Activated naive CD8-positive, alpha-beta T cell treated with anti-CD3 and anti-CD28 coated beads for 36 hours (primary cell): Measurements from ENCODE around the gene MINK1. TPM values are rescaled to one million over a fixed set of nuclear protein-coding genes. Genes with fewer than 3 reads are reported as not detected.
"Not testable (repeated sequence)": the region's sequence is repeated elsewhere in the genome, so short reads cannot be mapped to it uniquely, and the experiment has no call there.

Experiments
- DNase-seq: peaks from one replicate; pipeline ENCODE4 v3.0.0; 2021
- H3K27ac Mint-ChIP-seq: one replicate; pipeline ENCODE4 v1.8.0; 2022; ENCODE audit warnings: mild to moderate bottlenecking, moderate library complexity, mixed read lengths
- H3K27me3 Mint-ChIP-seq: one replicate; pipeline ENCODE4 v1.8.0; 2022; ENCODE audit warnings: mild to moderate bottlenecking, mixed read lengths
- H3K36me3 Mint-ChIP-seq: one replicate; pipeline ENCODE4 v1.8.0; 2021; ENCODE audit warnings: mild to moderate bottlenecking, mixed read lengths
- H3K4me1 Mint-ChIP-seq: one replicate; pipeline ENCODE4 v1.8.0; 2021; ENCODE audit warnings: mixed read lengths
- H3K4me3 Mint-ChIP-seq: one replicate; pipeline ENCODE4 v1.8.0; 2022; ENCODE audit warnings: mild to moderate bottlenecking, moderate library complexity, mixed read lengths
- H3K9me3 Mint-ChIP-seq: one replicate; pipeline ENCODE4 v1.8.0; 2022; ENCODE audit warnings: mixed read lengths
- total RNA-seq, 2 experiments: library from RNA; stranded (reverse); gene quantifications; one replicate each; pipeline ENCODE4 v1.2.3, GENCODE V29; 2021

MINK1 gene
- total RNA-seq, 2 experiments from 2014 or later: 34.7 to 37.7 TPM

DNA sequence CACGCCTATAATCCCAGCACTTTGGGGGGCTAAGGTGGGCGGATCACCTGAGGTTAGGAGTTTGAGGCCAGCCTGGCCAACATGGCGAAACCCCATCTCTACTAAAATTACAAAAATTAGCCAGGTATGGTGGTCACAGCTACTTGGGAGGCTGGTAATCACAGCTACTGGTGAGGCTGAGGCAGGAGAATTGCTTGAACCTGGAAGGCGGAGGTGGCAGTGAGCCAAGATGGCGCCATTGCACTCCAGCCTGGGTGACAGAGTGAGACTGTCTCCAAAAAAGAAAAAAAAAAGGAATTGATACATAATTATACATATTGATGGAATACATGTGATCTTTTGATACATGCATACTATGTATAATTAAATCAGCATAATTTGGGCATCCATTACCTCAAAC, 34.4 kb downstream of the MINK1 start:
- DNase-seq, H3K4me1 Mint-ChIP-seq, H3K4me3 Mint-ChIP-seq, H3K9me3 Mint-ChIP-seq, H3K27me3 Mint-ChIP-seq, H3K36me3 Mint-ChIP-seq, H3K27ac Mint-ChIP-seq: not testable (repeated sequence)

DNA sequence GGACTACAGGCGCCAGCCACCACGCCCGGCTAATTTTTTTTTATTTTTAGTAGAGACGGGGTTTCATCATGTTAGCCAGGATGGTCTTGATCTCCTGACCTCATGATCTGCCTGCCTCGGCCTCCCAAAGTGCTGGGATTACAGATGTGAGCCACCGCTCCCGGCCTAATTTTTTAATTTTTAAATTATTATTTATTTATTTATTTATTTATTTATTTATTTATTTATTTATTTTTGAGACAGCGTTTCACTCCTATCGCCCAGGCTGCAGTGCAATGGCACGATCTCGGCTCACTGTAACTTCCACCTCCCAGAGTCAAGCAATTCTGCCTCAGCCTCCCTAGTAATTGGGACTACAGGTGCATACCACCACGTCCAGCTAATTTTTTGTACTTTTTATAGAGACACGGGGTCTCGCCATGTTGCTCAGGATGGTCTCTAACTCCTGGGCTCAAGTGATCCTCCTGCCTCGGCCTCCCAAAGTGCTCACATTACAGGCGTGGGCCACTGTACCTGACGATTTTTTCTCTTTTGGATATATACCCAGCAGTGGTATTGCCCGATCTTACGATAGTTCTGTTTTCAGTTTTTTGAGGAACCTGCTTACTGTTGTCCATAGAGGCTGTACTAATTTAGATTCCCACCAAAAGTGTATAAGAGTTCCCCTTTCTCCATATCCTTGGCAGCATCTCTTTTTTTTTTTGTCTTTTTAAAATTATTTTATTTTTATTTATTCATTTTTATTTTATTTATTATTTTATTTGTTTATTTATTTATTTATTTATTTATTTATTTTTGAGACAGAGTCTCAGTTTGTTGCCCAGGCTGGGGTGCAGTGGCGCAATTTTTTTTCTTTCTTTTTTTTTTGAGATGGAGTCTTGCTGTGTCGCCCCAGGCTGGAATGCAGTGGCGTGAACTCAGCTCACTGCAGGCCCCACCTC, 36.2 kb downstream of the MINK1 start:
- not testable (repeated sequence) for H3K27me3 Mint-ChIP-seq, H3K36me3 Mint-ChIP-seq, H3K9me3 Mint-ChIP-seq, DNase-seq, H3K4me1 Mint-ChIP-seq, H3K4me3 Mint-ChIP-seq, H3K27ac Mint-ChIP-seq

- no peak overlapping the region for H3K4me3 Mint-ChIP-seq
- H3K27ac Mint-ChIP-seq: no peak overlapping the region
- peaks cover 3% of the 10 kb centered on the region for H3K36me3 Mint-ChIP-seq
- no peaks in the 10 kb centered on the region for H3K4me1 Mint-ChIP-seq
- H3K27me3 Mint-ChIP-seq: no peaks in the 10 kb centered on the region
- H3K9me3 Mint-ChIP-seq: no peaks in the 10 kb centered on the region
- DNase-seq: no peak
Measured at GRCh38 chr17:4870855-4871254, 37.7 kb downstream of the MINK1 start.

- no peak overlapping the region for H3K4me3 Mint-ChIP-seq
- peaks cover 3% of the 10 kb centered on the region for H3K36me3 Mint-ChIP-seq
- H3K27ac Mint-ChIP-seq: no peak overlapping the region
- no peaks in the 10 kb centered on the region for H3K4me1 Mint-ChIP-seq
- DNase-seq: no peak
- no peaks in the 10 kb centered on the region for H3K27me3 Mint-ChIP-seq
- H3K9me3 Mint-ChIP-seq: no peaks in the 10 kb centered on the region
Measured at GRCh38 chr17:4872786-4873185, 39.6 kb downstream of the MINK1 start.

- DNase-seq: no peak
- peaks cover 3% of the 10 kb centered on the region for H3K36me3 Mint-ChIP-seq
- no peaks in the 10 kb centered on the region for H3K9me3 Mint-ChIP-seq
- H3K27ac Mint-ChIP-seq: no peak overlapping the region
- no peaks in the 10 kb centered on the region for H3K27me3 Mint-ChIP-seq
- H3K4me3 Mint-ChIP-seq: no peak overlapping the region
- no peaks in the 10 kb centered on the region for H3K4me1 Mint-ChIP-seq
Measured at GRCh38 chr17:4877089-4877488, 43.9 kb downstream of the MINK1 start.

- no peak overlapping the region for H3K27ac Mint-ChIP-seq
- no peak for DNase-seq
- no peaks in the 10 kb centered on the region for H3K27me3 Mint-ChIP-seq
- no peaks in the 10 kb centered on the region for H3K4me1 Mint-ChIP-seq
- no peaks in the 10 kb centered on the region for H3K9me3 Mint-ChIP-seq
- H3K36me3 Mint-ChIP-seq: peaks cover 3% of the 10 kb centered on the region
- no peak overlapping the region for H3K4me3 Mint-ChIP-seq
Measured at GRCh38 chr17:4879601-4880000, 46.5 kb downstream of the MINK1 start.

DNA sequence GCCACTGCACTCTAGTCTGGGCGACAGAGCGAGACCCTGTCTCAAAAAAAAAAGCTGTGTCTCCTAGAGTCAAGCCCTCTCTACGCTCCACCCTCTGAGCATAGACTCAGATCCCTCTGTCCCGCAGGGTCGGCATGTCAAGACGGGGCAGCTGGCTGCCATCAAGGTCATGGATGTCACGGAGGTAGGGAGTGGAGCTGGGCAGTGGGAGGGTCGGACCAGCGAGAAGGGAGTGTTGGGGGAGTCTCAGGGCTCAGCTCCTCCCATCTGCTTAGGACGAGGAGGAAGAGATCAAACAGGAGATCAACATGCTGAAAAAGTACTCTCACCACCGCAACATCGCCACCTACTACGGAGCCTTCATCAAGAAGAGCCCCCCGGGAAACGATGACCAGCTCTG, 47.7 kb downstream of the MINK1 start:
- no peak for DNase-seq
- H3K27me3 Mint-ChIP-seq: no peaks in the 10 kb centered on the region
- H3K4me1 Mint-ChIP-seq: no peaks in the 10 kb centered on the region
- H3K9me3 Mint-ChIP-seq: no peaks in the 10 kb centered on the region
- H3K4me3 Mint-ChIP-seq: no peak overlapping the region
- no peak overlapping the region for H3K27ac Mint-ChIP-seq
- peaks cover 2% of the 10 kb centered on the region for H3K36me3 Mint-ChIP-seq

GRCh38 chr17:4881761-4882555, 48.8 kb downstream of the MINK1 start:
- Mint-ChIP-seq H3K27me3 (no peaks in the 10 kb centered on the region), H3K4me1 (no peaks in the 10 kb centered on the region), H3K9me3 (no peaks in the 10 kb centered on the region), H3K4me3 (no peak overlapping the region), H3K27ac (no peak overlapping the region), H3K36me3 (peaks cover 4% of the 10 kb centered on the region)
- peak; percentile 62 for DNase-seq

GRCh38 chr17:4884489-4884888, 51.3 kb downstream of the MINK1 start:
- no peak overlapping the region for H3K27ac Mint-ChIP-seq
- H3K27me3 Mint-ChIP-seq: no peaks in the 10 kb centered on the region
- no peaks in the 10 kb centered on the region for H3K4me1 Mint-ChIP-seq
- H3K9me3 Mint-ChIP-seq: no peaks in the 10 kb centered on the region
- DNase-seq: no peak
- H3K36me3 Mint-ChIP-seq: peaks cover 8% of the 10 kb centered on the region
- no peak overlapping the region for H3K4me3 Mint-ChIP-seq

- no peak for DNase-seq
- H3K4me1 Mint-ChIP-seq: no peaks in the 10 kb centered on the region
- no peaks in the 10 kb centered on the region for H3K27me3 Mint-ChIP-seq
- H3K9me3 Mint-ChIP-seq: no peaks in the 10 kb centered on the region
- peaks cover 10% of the 10 kb centered on the region for H3K36me3 Mint-ChIP-seq
- no peak overlapping the region for H3K27ac Mint-ChIP-seq
- no peak overlapping the region for H3K4me3 Mint-ChIP-seq
Measured at GRCh38 chr17:4886830-4887229, 53.7 kb downstream of the MINK1 start.

GRCh38 chr17:4887581-4887980, 54.4 kb downstream of the MINK1 start:
- Mint-ChIP-seq H3K4me1 (no peaks in the 10 kb centered on the region), H3K9me3 (no peaks in the 10 kb centered on the region), H3K36me3 (peaks cover 10% of the 10 kb centered on the region), H3K4me3 (no peak overlapping the region), H3K27ac (no peak overlapping the region), H3K27me3 (no peaks in the 10 kb centered on the region)
- DNase-seq: no peak

- H3K4me3 Mint-ChIP-seq: no peak overlapping the region
- H3K36me3 Mint-ChIP-seq: peaks cover 9% of the 10 kb centered on the region
- no peak for DNase-seq
- no peak overlapping the region for H3K27ac Mint-ChIP-seq
- no peaks in the 10 kb centered on the region for H3K27me3 Mint-ChIP-seq
- H3K4me1 Mint-ChIP-seq: no peaks in the 10 kb centered on the region
- H3K9me3 Mint-ChIP-seq: no peaks in the 10 kb centered on the region
Measured at GRCh38 chr17:4891411-4892410, 58.6 kb downstream of the MINK1 start.

GRCh38 chr17:4892499-4893221, 59.5 kb downstream of the MINK1 start:
- Mint-ChIP-seq H3K9me3 (no peaks in the 10 kb centered on the region), H3K4me3 (no peak overlapping the region), H3K27ac (no peak overlapping the region), H3K36me3 (peaks cover 5% of the 10 kb centered on the region), H3K27me3 (no peaks in the 10 kb centered on the region), H3K4me1 (no peaks in the 10 kb centered on the region)
- DNase-seq: no peak

GRCh38 chr17:4893272-4893671, 60.1 kb downstream of the MINK1 start:
- no peak overlapping the region for H3K27ac Mint-ChIP-seq
- H3K27me3 Mint-ChIP-seq: no peaks in the 10 kb centered on the region
- no peaks in the 10 kb centered on the region for H3K9me3 Mint-ChIP-seq
- H3K4me1 Mint-ChIP-seq: no peaks in the 10 kb centered on the region
- peaks cover 5% of the 10 kb centered on the region for H3K36me3 Mint-ChIP-seq
- no peak for DNase-seq
- no peak overlapping the region for H3K4me3 Mint-ChIP-seq
